Subcutaneous adipose tissue (tissue), 4 donors: Measurements from ENCODE around the gene MIA2. TPM values are rescaled to one million over a fixed set of nuclear protein-coding genes. Genes with fewer than 3 reads are reported as not detected.

ENCODE experiments used
- total RNA-seq, 4 donors: library from RNA; depleted of rRNA; stranded (reverse); fragments of >200 nt; gene quantifications; one replicate each; pipeline ENCODE4 v1.1.0, GENCODE V29; 2016
- TF ChIP-seq, protein P1 (sequence below): fragments of 450-650 bp; IDR thresholded peaks from one replicate; pipeline ENCODE4 v1.5.1; 2016; ENCODE audit warnings: low read depth, mild to moderate bottlenecking, control low read depth, antibody characterized with exemption, moderate library complexity

MIA2 gene
- total RNA-seq, 4 donors from 2014 or later, result 17.6 to 23.3 (median 19.0) TPM

DNA sequence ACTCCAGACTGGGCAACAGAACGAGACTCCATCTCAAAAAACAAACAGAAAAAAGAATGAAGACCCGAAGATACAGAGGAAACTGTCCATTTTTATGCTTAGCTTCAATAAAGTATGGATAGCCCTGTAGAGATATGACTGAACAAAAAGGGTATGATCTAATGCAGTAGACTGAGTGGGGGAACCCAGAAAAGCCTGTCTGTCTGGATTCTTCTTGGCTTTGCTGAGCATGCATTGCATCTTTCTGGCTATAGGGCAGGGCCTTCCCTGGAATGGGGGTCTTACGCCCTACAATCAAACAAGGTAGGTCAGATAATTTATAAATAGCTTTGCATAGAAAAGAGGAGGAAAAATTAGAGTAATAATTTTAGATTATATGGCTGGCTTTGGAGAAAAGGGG is 10.1 kb downstream of the MIA2 start:
- TF ChIP-seq, protein P1, sequence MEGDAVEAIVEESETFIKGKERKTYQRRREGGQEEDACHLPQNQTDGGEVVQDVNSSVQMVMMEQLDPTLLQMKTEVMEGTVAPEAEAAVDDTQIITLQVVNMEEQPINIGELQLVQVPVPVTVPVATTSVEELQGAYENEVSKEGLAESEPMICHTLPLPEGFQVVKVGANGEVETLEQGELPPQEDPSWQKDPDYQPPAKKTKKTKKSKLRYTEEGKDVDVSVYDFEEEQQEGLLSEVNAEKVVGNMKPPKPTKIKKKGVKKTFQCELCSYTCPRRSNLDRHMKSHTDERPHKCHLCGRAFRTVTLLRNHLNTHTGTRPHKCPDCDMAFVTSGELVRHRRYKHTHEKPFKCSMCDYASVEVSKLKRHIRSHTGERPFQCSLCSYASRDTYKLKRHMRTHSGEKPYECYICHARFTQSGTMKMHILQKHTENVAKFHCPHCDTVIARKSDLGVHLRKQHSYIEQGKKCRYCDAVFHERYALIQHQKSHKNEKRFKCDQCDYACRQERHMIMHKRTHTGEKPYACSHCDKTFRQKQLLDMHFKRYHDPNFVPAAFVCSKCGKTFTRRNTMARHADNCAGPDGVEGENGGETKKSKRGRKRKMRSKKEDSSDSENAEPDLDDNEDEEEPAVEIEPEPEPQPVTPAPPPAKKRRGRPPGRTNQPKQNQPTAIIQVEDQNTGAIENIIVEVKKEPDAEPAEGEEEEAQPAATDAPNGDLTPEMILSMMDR, result no peak

- TF ChIP-seq, protein P1, result no peak
Measured at GRCh38 chr14:39246618-39247017, 12.9 kb downstream of the MIA2 start.

GRCh38 chr14:39247256-39247655 is 13.5 kb downstream of the MIA2 start:
- TF ChIP-seq, protein P1, result no peak

DNA sequence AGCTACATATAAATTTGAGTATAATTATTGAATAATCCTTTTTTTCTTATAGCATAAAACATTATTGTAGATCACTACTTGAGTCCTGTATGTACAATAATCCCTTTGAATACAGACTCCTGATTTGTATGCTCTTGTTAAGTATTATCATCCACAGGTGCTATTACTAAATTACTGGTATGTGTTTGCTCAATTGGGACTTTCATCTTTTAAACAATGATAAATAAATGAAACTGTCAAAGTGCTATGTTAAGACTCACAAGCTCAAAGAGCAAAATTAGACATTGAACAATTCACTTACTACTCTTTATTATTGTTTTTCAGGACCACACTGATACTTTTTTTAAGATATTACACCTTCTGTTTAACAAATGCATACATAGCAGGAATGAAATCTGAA is 17.8 kb downstream of the MIA2 start:
- TF ChIP-seq, protein P1, result no peak

GRCh38 chr14:39258782-39259545 is 25.2 kb downstream of the MIA2 start:
- TF ChIP-seq, protein P1, result no peak

- TF ChIP-seq, protein P1, result no peak
Measured at GRCh38 chr14:39264057-39264456, 30.3 kb downstream of the MIA2 start.

GRCh38 chr14:39264558-39264957 is 30.8 kb downstream of the MIA2 start:
- TF ChIP-seq, protein P1, result no peak
